Astrocyte of the spinal cord (primary cell): ENCODE results near the gene LASP1NB.
A peak's percentile ranks its signal among the peaks of the same experiment; 100 is the strongest.
"Not testable (repeated sequence)": the region's sequence is repeated elsewhere in the genome, so short reads cannot be mapped to it uniquely, and the experiment has no call there.

Experiments
- DNase-seq: peaks from one replicate; pipeline ENCODE4 v3.0.0; 2011; ENCODE audit warnings: low read depth, low spot score
- H3K4me3 ChIP-seq: 2 replicates; pipeline ENCODE4 v1.5.1; 2011; ENCODE audit warnings: low read depth, mild to moderate bottlenecking, low read length, moderate library complexity
- CTCF ChIP-seq: IDR thresholded peaks from 2 replicates; pipeline ENCODE4 v1.5.1; 2012; ENCODE audit warnings: low read depth, mild to moderate bottlenecking, low read length, inconsistent platforms
- in situ Hi-C: cut with HindIII; loops from 2 replicates; pipeline ENCODE4 v1.10.0; 2017; ENCODE audit warnings: low sequenced_read_pairs

LASP1NB gene

GRCh38 chr17:38942696-38943334, 17.4 kb downstream of the LASP1NB start:
- no peak for DNase-seq
- TF ChIP-seq CTCF, result no peak
- in situ Hi-C loops, result no loop called here
- no peak overlapping the region for H3K4me3 ChIP-seq

- in situ Hi-C loops, result no loop called here
Measured at GRCh38 chr17:38943607-38944006, 18.2 kb downstream of the LASP1NB start.

GRCh38 chr17:38947189-38947588, 21.8 kb downstream of the LASP1NB start:
- TF ChIP-seq CTCF, result no peak
- in situ Hi-C loops, result no loop called here
- no peak overlapping the region for H3K4me3 ChIP-seq
- no peak for DNase-seq

More at GRCh38 chr17:38943607-38944006, 18.2 kb downstream of the LASP1NB start:
- H3K4me3 ChIP-seq, result no peak overlapping the region
- TF ChIP-seq CTCF, result no peak
- no peak for DNase-seq

- DNase-seq, H3K4me3 ChIP-seq, in situ Hi-C loops: not testable (repeated sequence)
Measured at GRCh38 chr17:38953800-38954199, 28.4 kb downstream of the LASP1NB start.

GRCh38 chr17:38958326-38958725, 32.9 kb downstream of the LASP1NB start:
- TF ChIP-seq CTCF, result no peak
- peak; percentile 43 for DNase-seq
- H3K4me3 ChIP-seq, result no peak overlapping the region
- in situ Hi-C loops, result no loop called here

- DNase-seq, result peak; percentile 44
- TF ChIP-seq CTCF, result no peak
- no peak overlapping the region for H3K4me3 ChIP-seq
- in situ Hi-C loops, result no loop called here
Measured at GRCh38 chr17:38958756-38959155, 33.3 kb downstream of the LASP1NB start.

- H3K4me3 ChIP-seq, result no peak overlapping the region
- no peak for DNase-seq
- in situ Hi-C loops, result no loop called here
- no peak for TF ChIP-seq CTCF
Measured at GRCh38 chr17:38959508-38959907, 34.1 kb downstream of the LASP1NB start.
